A549 (cell line): ENCODE results near the gene CX3CL1. TPM values are rescaled to one million over a fixed set of nuclear protein-coding genes. Genes with fewer than 3 reads are reported as not detected.

Source experiments
- ATAC-seq, 2 experiments: fragments of 200-7000 bp in 1 of 2; fragments of >200 bp in 1 of 2; cut with Nextera tagmentation in 1 of 2; cut with Tn5 transposase in 1 of 2; 3 replicates each; pipeline versions ENCODE4 v1.8.0 to v1.9.1; 2018 to 2020; ENCODE audit warnings: mild to moderate bottlenecking in 1 of 2, moderate library complexity in 1 of 2
- CTCF ChIA-PET: fragments of 300-600 bp; sonication (Branson Sonifier 250); formaldehyde crosslinking; extraction: SDS; loops from one replicate; lab custom pipeline; 2021; ENCODE audit warnings: antibody characterized with exemption, inconsistent platforms; lab: Yijun Ruan, JAX
- POLR2A ChIA-PET: fragments of 350-600 bp; formaldehyde crosslinking; extraction: SDS; loops from one replicate; lab custom pipeline; 2021; ENCODE audit warnings: antibody characterized with exemption, inconsistent platforms; lab: Yijun Ruan, JAX
- DNase-seq, 2 experiments: peaks; one replicate each; pipeline versions ENCODE4 v3.0.0 to v3.0.0-alpha.2; 2011 to 2016; ENCODE audit warnings: low read depth in 1 of 2, low spot score in 1 of 2
- FAIRE-seq: peaks from 2 replicates; lab custom pipeline; 2011; peaks lifted over from hg19 to GRCh38; lab: Jason Lieb, UNC
- H3K27ac ChIP-seq, 2 experiments: fragments of >200 bp; sonication (Bioruptor Twin); formaldehyde crosslinking; 3 replicates each; pipeline ENCODE4 v1.5.1; 2016 to 2017
- H3K4me1 ChIP-seq: fragments of >200 bp; sonication (Bioruptor Twin); formaldehyde crosslinking; 3 replicates; pipeline ENCODE4 v1.6.1; 2016
- H3K4me2 ChIP-seq: fragments of >200 bp; sonication (Bioruptor Twin); formaldehyde crosslinking; 3 replicates; pipeline ENCODE4 v1.6.1; 2016
- H3K4me3 ChIP-seq: fragments of >200 bp; sonication (Bioruptor Twin); formaldehyde crosslinking; 3 replicates; pipeline ENCODE4 v1.5.1; 2016
- H3K9me3 ChIP-seq: fragments of >200 bp; sonication (Bioruptor Twin); formaldehyde crosslinking; 3 replicates; pipeline ENCODE4 v1.6.1; 2016
- CBX2 ChIP-seq: fragments of 200-600 bp; sonication (generic); IDR thresholded peaks from 2 replicates; pipeline ENCODE4 v1.6.1; 2016; ENCODE audit warnings: low read depth, mild to moderate bottlenecking, borderline replicate concordance
- CBX8 ChIP-seq: fragments of 200-600 bp; sonication (generic); IDR thresholded peaks from 2 replicates; pipeline ENCODE4 v1.6.1; 2016
- EHMT2 ChIP-seq: fragments of 200-600 bp; sonication (generic); IDR thresholded peaks from 2 replicates; pipeline ENCODE4 v1.6.1; 2016; ENCODE audit warnings: antibody characterized with exemption, low read depth, mild to moderate bottlenecking, moderate library complexity
- ESRRA ChIP-seq: fragments of 150-350 bp; IDR thresholded peaks from 2 replicates; pipeline ENCODE4 v1.6.1; 2014; ENCODE audit warnings: mild to moderate bottlenecking, low read length, borderline replicate concordance
- FOSB ChIP-seq: fragments of 250-450 bp; sonication (Bioruptor Pico); IDR thresholded peaks from 2 replicates; pipeline ENCODE4 v1.5.0; 2020; ENCODE audit warnings: mild to moderate bottlenecking, moderate library complexity
- FOSL2 ChIP-seq, 2 experiments: fragments of 450-650 bp in 1 of 2; fragments of >200 bp in 1 of 2; sonication (Bioruptor Twin) in 1 of 2; formaldehyde crosslinking; IDR thresholded peaks; 2 replicates each; pipeline versions ENCODE4 v1.5.0 to v1.6.1; 2016 to 2020; ENCODE audit warnings: mild to moderate bottlenecking in 1 of 2, moderate library complexity in 1 of 2
- FOXS1 ChIP-seq: fragments of 250-450 bp; sonication (Bioruptor Pico); IDR thresholded peaks from 2 replicates; pipeline ENCODE4 v1.5.0; 2020; ENCODE audit warnings: mild to moderate bottlenecking, moderate library complexity
- HEYL ChIP-seq: fragments of 250-450 bp; sonication (Bioruptor Pico); IDR thresholded peaks from 2 replicates; pipeline ENCODE4 v1.8.0; 2021; ENCODE audit warnings: mild to moderate bottlenecking, moderate library complexity
- HMGXB4 ChIP-seq: fragments of 250-450 bp; sonication (Bioruptor Pico); IDR thresholded peaks from 2 replicates; pipeline ENCODE4 v1.5.0; 2021; ENCODE audit warnings: mild to moderate bottlenecking, moderate library complexity, borderline replicate concordance
- KDM1A ChIP-seq: fragments of 200-600 bp; sonication (generic); IDR thresholded peaks from 2 replicates; pipeline ENCODE4 v1.6.1; 2016; ENCODE audit warnings: low read depth, mild to moderate bottlenecking
- MAZ ChIP-seq: fragments of 150-350 bp; IDR thresholded peaks from 2 replicates; pipeline ENCODE4 v1.6.1; 2014; ENCODE audit warnings: antibody characterized with exemption, low read depth, low read length, borderline replicate concordance
- NFE2L2 ChIP-seq: fragments of 150-350 bp; conservative IDR thresholded peaks from 2 replicates; pipeline ENCODE4 v1.6.1; 2014; ENCODE audit warnings: low read length
- NR3C1 ChIP-seq: fragments of >200 bp; sonication (Bioruptor Twin); formaldehyde crosslinking; IDR thresholded peaks from 3 replicates; pipeline ENCODE4 v1.6.1; 2017
- PHF8 ChIP-seq: fragments of 200-600 bp; sonication (generic); IDR thresholded peaks from 2 replicates; pipeline ENCODE4 v1.6.1; 2016; ENCODE audit warnings: low read depth, mild to moderate bottlenecking, antibody characterized with exemption, moderate library complexity, borderline replicate concordance
- POLR2A ChIP-seq: IDR thresholded peaks from 2 replicates; pipeline ENCODE4 v1.6.1; 2012; ENCODE audit warnings: mild to moderate bottlenecking, low read length
- RNF2 ChIP-seq: fragments of 200-600 bp; sonication (generic); IDR thresholded peaks from 2 replicates; pipeline ENCODE4 v1.6.1; 2016; ENCODE audit warnings: low read depth, mild to moderate bottlenecking, antibody characterized with exemption, moderate library complexity, borderline replicate concordance
- SMC3 ChIP-seq: fragments of >200 bp; sonication (Bioruptor Twin); formaldehyde crosslinking; IDR thresholded peaks from 3 replicates; pipeline ENCODE4 v1.6.1; 2018; ENCODE audit warnings: inconsistent platforms
- TP53 ChIP-seq: fragments of 250-450 bp; sonication (Bioruptor Pico); IDR thresholded peaks from 2 replicates; pipeline ENCODE4 v1.5.0; 2021; ENCODE audit warnings: mild to moderate bottlenecking, moderate library complexity
- USF2 ChIP-seq: fragments of 450-650 bp; IDR thresholded peaks from 2 replicates; pipeline ENCODE4 v1.6.1; 2014; ENCODE audit warnings: antibody characterized with exemption
- ZC3H11A ChIP-seq: fragments of 450-650 bp; IDR thresholded peaks from 2 replicates; pipeline ENCODE4 v1.6.1; 2014; ENCODE audit warnings: antibody characterized with exemption, mild to moderate bottlenecking
- ZFP36 ChIP-seq: fragments of 450-650 bp; IDR thresholded peaks from 2 replicates; pipeline ENCODE4 v1.6.1; 2014; ENCODE audit warnings: borderline replicate concordance; ENCODE audit not compliant: partially characterized antibody
- WGBS: methylation state at CpG from one replicate; pipeline ENCODE4 v1.1.6; 2017; ENCODE audit errors: missing lambda C conversion rate; 5-methylcytosine and 5-hydroxymethylcytosine counted together
- polyA plus RNA-seq, 4 experiments: library from polyadenylated mRNA; depleted of rRNA in 3 of 4; stranded (reverse); fragments of >200 nt; fragmentation: RNase III in 1 of 4; extraction: RNeasy Plus Mini Kit Qiagen cat#74134 plus additional on column Dnase treatment in 1 of 4; gene quantifications; 2 replicates in 3 of 4; 3 replicates in 1 of 4; pipeline ENCODE4 v1.2.3, GENCODE V29; 2011 to 2017
- TF ChIP-seq, protein P1 (sequence below): fragments of 200-600 bp; sonication (generic); IDR thresholded peaks from 2 replicates; pipeline ENCODE4 v1.6.1; 2016; ENCODE audit warnings: antibody characterized with exemption, mild to moderate bottlenecking, moderate library complexity
- TF ChIP-seq, protein P2 (sequence below): fragments of >200 bp; sonication (Bioruptor Twin); formaldehyde crosslinking; IDR thresholded peaks from 2 replicates; pipeline ENCODE4 v1.6.1; 2016

CX3CL1 gene
- polyA plus RNA-seq, 2 of the 4 experiments (the other 2 are of a cell fraction), result 0.08 to 0.10 TPM

DNA sequence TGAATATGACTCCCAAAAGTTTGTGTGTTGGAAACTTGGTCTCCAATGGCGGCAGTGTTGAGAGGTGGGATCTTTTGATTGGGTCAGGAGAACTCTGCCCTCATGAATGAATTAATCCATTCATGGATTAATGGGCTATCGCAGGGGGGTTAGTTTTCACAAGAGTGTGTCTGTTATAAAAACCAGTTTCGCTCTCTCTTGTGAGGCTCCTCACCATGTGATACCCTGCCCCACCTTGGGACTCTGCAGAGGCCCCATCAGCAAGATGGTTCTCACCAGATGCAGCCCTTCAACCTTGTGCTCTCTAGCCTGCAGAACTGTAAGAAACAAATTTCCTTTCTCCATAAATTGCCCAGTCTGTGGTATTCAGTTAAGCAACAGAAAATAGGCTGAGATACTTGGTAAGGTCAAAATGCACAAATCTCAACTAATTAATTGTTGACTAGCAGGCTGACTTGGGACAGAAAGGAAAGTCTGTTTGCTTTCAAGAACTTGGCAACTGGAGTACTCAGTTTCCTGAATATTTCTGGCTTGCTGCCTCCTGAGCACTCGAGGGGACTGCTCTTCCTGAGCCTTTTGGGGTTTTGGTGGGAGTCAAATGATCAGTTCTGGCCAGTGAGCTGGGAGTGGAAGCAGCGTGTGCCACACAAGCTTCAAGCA, 18.5 kb downstream of the CX3CL1 start:
- ATAC-seq, result no peak
- H3K9me3 ChIP-seq, result no peaks in the 10 kb centered on the region
- H3K27ac ChIP-seq, result no peak overlapping the region
- ChIA-PET CTCF (interaction anchor here (0.8 to 3.2 kb wide), 7 partner anchors 8 to 90 kb away, joined by 3 to 14 read pairs (median 5); no protein-coding TSS in a partner anchor), POLR2A (no interaction called here)
- 66% methylated on average over 5 of the region's 5 CpGs for WGBS
- no peak for TF ChIP-seq CBX2
- no peak for TF ChIP-seq USF2
- no peak for TF ChIP-seq CBX8
- no peak for TF ChIP-seq NR3C1
- TF ChIP-seq FOSL2 (IDR thresholded peaks at IDR 0.05), result no peak
- TF ChIP-seq FOSL2 (CRISPR knock-in tag; IDR thresholded peaks at IDR 0.05), result no peak
- no peak for FAIRE-seq
- no peak for DNase-seq
- no peak overlapping the region for H3K4me3 ChIP-seq
- no peak overlapping the region for H3K4me2 ChIP-seq
- H3K4me1 ChIP-seq, result peaks cover 11% of the 10 kb centered on the region

DNA sequence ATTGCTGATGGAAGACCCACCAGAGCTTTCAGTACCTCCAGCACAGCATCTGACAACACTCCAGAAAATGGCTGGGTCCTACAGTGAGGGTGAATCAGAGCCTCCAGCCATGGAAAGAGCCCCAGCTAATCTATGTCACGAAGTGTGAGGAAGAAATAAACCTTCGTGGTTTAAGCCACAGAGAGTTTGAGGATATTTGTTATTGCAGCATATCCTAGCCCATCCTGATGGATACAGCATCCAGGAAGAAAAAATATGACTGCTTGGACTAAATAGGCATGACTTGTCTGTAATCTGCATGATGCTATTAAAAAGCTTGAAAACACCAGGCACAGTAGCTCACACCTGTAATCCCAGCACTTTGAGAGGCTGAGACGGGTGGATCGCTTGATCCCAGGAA, 19.0 kb downstream of the CX3CL1 start:
- TF ChIP-seq RNF2 (no peak), MAZ (no peak), ZFP36 (no peak), FOSB (CRISPR knock-in tag) (no peak), PHF8 (no peak), EHMT2 (no peak), FOXS1 (CRISPR knock-in tag) (no peak), SMC3 (no peak), ESRRA (no peak), KDM1A (no peak), HMGXB4 (no peak), NFE2L2 (no peak), POLR2A (no peak), USF2 (no peak), TP53 (CRISPR knock-in tag) (no peak), CBX2 (no peak), HEYL (CRISPR knock-in tag) (no peak), ZC3H11A (no peak)
- TF ChIP-seq, protein P1, sequence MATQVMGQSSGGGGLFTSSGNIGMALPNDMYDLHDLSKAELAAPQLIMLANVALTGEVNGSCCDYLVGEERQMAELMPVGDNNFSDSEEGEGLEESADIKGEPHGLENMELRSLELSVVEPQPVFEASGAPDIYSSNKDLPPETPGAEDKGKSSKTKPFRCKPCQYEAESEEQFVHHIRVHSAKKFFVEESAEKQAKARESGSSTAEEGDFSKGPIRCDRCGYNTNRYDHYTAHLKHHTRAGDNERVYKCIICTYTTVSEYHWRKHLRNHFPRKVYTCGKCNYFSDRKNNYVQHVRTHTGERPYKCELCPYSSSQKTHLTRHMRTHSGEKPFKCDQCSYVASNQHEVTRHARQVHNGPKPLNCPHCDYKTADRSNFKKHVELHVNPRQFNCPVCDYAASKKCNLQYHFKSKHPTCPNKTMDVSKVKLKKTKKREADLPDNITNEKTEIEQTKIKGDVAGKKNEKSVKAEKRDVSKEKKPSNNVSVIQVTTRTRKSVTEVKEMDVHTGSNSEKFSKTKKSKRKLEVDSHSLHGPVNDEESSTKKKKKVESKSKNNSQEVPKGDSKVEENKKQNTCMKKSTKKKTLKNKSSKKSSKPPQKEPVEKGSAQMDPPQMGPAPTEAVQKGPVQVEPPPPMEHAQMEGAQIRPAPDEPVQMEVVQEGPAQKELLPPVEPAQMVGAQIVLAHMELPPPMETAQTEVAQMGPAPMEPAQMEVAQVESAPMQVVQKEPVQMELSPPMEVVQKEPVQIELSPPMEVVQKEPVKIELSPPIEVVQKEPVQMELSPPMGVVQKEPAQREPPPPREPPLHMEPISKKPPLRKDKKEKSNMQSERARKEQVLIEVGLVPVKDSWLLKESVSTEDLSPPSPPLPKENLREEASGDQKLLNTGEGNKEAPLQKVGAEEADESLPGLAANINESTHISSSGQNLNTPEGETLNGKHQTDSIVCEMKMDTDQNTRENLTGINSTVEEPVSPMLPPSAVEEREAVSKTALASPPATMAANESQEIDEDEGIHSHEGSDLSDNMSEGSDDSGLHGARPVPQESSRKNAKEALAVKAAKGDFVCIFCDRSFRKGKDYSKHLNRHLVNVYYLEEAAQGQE, result no peak
- TF ChIP-seq, protein P2, sequence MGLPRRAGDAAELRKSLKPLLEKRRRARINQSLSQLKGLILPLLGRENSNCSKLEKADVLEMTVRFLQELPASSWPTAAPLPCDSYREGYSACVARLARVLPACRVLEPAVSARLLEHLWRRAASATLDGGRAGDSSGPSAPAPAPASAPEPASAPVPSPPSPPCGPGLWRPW, result no peak
- no peak for DNase-seq
- Histone ChIP-seq H3K4me2 (no peak overlapping the region), H3K4me3 (no peak overlapping the region), H3K4me1 (peaks cover 11% of the 10 kb centered on the region), H3K9me3 (no peaks in the 10 kb centered on the region), H3K27ac (no peak overlapping the region)
- POLR2A ChIA-PET, result interaction anchor here (0.7 kb wide), 1 partner anchor 71 kb away, joined by 7 read pairs; no protein-coding TSS in a partner anchor
- no peak for ATAC-seq
- FAIRE-seq, result no peak
- 63% methylated on average over 4 of the region's 4 CpGs for WGBS
- CTCF ChIA-PET, result interaction anchor here (0.8 to 3.2 kb wide), 5 partner anchors 9 to 91 kb away, joined by 3 to 14 read pairs (median 5); no protein-coding TSS in a partner anchor
